Middle frontal gyrus (tissue), 1 donor: Measurements from ENCODE around the gene SAP25.

Experiments used
- DNase-seq: peaks from one replicate; pipeline ENCODE4 v3.0.0-alpha.2; 2015; ENCODE audit warnings: low spot score; ENCODE audit errors: extremely low spot score

Gene SAP25

DNA sequence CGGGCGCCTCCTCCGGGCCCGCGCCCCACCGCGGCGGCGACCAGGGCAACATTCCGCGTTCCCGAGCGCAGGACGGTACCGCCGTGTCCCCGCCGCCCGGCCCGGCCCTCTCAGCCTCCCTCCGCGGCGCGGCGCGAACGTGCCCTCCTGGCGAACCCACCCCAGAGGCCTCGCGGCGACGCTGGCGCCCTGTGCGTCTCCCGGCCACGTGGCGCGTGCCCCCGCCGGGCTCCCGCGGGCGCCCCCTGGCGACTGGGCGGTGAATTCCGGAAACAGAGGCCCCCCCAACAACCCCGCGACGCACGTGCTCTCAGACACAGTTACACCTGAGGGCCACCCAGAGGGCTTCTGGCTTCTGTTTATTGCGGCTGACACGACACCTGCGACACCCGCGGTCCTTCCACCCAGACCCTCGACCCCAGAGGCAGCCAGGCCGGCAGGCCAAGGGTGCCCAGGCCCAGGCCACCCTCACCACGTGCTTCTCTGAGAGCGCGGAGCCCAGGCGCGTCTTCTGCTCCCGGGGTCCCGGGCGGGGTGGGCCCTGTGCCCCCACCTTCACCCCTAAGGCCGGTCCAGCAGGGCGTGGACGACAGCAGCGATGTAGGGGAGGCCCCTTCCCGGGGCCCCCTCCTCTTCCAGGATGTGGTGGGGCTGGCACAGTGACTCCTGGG is at the start of gene SAP25:
TSS of gene SAP25 (minus strand) at position 210 of the 671 bp plus-strand sequence. CDS start at position 52, 158 bp downstream.
- DNase-seq: no peak

DNA sequence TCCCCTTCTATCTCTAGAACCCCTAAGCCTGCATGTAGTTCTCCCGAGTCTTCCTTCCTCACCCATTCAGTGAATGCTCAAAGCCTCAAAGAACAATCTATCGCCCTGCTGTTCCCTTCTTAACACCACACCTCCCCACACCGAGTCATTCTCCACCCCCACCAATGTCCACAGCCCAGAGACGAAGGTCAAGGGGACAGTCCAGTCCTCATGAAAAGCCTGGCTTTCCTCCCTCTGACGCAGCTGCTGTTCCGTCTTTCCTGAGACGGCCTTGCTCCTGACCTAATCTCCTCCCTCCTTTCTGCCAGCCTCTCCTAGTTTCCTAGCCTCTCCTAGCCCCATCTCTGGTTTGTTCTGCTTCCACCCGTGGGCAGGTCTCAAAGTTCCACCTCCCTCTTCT is 47.9 kb upstream of the SAP25 start:
- DNase-seq: no peak

DNA sequence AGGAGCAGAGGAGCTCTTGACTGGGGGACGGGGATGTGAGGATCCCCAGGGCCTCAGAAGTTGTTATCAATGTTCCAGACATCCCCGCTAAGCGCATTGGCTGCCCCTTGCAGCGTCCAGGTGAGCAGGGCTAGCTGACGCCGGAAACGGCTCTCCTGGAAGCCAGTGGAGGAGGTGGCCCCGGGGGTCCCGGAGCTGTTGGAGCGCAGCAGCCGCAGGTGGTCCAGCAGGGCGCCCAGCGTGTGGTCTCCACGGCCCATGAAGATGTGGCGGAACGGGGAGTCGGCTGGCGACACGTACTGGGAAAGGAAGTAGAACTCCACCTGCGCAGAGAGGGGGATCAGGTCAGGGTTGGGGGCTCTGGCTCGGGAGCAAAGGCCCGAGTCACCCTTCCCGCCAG is 47.1 kb upstream of the SAP25 start:
- DNase-seq: no peak

DNA sequence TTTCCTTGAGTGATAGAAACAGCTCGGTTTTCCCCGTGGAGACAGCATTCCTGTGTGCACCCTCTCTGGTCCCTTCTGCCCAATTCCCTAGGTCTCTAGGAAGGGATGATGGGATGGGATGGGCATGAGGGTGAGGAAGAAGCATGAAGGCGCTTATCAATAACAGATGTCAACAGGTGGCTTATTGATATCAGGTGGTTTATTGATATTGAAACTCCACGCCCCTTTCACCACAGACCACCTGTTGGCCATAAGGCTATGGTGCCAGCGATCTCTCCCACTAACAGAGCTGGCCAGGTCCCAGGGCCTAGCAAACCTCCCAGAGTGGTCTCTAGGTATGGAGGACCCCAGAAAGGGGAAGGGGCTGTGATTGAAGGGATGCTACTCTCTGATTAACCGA is 46.5 kb upstream of the SAP25 start:
- DNase-seq: no peak

DNA sequence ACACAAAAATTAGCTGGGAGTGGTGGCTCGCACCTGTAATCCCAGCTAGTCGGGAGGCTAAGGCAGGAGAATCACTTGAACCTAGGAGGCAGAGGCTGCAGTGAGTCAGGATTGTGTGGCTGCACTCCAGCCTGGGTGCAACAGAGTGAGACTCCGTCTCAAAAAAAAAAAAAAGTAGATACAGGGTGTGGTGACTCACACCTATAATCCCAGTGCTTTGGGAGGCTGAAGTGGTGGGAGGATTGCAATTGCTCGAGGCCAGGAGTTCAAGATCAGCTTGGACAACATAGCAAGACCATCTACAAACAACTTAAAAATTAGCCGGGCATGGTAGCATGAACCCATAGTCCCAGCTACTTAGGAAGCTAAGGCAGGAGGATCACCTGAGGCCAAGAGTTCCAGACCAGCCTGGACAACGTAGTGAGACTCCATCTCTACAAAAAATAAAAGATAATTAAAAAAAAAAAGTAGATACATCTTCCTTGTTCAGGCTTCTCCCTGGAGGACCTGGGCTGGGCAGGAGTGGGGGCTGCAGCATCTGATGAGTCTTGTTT is 40.7 kb upstream of the SAP25 start:
- DNase-seq: no peak

DNA sequence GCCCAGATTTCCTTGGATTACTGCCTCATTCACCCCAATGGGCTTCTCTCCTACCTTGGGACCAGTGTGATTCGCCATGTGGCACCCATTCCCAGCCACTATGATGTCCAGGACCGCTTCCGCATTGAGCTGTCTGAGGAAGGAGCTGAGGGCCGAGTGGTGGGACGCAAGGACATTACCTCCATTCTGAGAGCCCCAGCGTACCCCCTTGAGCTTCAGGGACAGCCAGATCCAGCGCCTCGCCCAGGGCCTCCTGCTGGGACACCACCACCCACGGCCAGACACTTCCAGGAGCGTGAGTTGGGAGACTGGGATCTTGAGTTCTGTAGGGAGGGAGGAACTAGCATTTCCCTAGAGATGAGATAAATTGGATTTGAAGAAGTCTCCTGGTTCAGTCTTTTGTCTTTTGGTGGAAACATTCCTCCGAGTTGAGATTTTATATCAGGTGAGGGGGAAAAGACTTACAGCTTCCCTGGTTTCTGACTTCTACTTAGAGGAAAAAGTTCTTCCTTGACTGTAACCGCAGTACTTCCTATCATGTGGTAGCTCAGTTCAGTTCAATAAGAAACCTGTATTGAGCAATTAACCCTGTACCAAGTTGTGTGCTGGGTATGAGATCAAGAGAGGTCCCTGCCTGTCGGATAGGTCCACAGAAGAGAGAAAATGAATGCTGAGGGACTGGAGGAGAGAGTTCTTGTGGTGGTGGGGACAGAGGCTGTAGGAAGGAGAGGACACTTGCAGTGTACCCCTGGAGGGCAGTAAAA is 39.9 kb upstream of the SAP25 start:
- no peak for DNase-seq

DNA sequence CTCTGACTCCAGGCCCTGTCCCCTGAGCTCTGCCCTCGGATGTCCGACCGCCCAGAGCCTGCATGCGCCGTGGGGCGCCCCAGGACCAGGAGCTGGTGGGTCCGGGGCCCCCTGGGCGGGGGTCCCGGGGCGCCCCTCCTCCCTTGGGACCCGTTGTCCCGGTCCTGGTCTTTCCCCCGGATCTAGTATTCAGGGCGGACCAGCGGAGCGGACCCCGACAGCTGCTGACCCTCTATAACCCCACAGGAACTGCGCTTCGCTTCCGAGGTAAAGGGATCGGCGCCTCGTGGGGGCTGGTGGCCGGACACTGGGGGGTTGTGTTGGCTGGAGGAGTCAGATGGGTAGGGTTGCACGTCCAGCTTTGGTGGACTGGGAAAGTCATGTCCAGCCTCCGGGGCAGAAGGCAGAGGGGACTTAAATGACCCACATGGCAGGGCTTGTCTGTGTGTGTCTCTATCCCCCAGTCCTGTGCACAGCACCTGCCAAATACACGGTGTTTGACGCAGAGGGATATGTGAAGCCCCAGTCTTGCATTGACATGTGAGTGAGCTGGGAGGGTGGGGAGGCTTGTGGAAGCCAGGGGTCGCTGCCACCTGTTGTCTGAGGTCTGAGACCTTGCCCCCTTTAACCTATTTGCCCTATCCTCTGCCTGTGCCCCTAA is 39.2 kb upstream of the SAP25 start:
- no peak for DNase-seq

DNA sequence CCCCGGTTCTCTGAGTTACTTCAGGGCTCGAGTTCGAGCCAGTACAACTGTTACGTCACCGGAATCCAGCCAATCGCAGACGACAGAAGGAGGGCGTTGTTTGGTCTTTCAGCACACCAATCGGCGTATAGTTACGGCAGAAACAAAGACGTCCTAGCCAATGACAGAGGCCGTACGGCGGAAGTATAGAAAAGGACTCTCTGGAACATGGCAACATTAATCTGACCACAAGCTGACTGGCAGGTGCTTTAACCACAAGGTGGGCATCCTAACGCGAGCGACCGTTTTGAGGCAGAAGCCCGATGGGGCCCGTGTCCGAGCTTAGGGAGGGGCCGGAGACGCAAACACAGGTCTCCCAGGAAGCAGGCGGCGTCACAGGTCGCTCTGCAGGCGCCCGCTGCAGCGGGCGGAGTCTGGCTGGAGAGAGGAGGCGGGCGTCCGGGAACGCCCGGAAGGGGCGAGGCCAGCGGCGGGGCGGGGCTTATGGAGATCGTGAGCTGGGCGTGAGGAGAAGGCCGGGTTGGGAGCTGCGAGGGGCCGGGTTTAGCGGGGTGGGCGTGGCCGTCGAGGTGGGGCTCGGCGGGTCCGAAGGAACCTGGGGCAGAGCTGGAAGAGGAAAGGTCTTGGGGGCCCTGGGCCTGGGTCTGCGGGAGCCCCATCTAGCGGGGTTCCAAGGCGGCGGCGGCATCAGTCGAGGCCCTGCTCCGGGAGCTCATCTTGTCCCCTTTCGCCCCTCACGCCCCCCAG is 38.5 kb upstream of the SAP25 start, which contains the start of gene MOSPD3:
TSS of gene MOSPD3 (plus strand) at position 558 of the 747 bp plus-strand sequence. CDS start 252 bp downstream, outside the sequence.
- DNase-seq: peak; percentile 99

DNA sequence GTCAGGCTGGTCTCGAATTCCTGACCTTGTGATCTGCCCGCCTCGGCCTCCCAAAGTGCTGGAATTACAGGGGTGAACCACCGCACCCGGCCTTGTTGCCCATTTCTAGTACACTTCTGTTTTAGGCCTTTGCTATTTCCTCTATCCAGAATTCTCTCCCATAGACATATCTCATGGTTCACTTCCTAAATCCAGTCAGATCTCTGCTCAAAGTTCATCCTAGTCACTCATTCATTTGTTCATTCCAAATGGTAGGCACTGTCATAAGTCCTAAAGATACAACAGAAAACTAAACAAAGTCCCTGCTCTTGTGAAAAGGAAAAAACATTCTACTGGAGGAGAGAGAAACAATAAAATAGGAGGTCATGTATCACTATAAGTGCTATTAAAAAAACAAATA is 36.3 kb upstream of the SAP25 start:
- DNase-seq: no peak

DNA sequence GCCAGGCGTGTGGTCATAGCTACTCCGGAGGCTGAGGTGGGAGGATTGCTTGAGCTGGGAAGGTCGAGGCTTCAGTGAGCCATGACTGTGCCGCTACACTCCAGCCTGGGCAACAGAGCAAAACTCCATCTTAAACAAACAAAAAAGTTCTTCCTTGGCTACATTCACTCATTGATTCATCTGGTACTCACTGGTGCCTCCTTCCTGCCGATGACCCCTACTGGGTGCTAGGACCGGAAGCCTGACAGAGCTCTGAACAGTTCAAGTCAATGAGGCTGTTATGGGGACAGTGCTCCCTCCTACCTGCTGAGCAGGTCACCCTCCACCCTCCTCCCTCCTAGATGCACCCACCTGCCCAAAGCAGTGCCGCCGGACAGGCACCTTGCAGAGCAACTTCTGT is 33.4 kb upstream of the SAP25 start:
- DNase-seq: no peak

DNA sequence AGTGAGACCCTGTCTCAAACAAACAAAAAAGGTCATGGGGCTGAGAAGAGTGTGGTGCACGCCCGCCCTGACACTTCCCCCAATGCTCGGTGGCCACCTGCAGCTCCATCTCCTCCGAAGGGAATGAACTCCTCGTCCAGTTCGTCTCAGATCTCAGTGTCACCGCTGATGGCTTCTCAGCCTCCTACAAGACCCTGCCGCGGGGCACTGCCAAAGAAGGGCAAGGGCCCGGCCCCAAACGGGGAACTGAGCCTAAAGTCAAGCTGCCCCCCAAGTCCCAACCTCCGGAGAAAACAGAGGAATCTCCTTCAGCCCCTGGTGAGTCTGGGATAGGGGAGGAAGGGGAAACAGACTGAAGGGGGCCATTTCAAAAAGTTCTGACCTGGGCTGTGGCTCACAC is 32.6 kb upstream of the SAP25 start:
- no peak for DNase-seq

DNA sequence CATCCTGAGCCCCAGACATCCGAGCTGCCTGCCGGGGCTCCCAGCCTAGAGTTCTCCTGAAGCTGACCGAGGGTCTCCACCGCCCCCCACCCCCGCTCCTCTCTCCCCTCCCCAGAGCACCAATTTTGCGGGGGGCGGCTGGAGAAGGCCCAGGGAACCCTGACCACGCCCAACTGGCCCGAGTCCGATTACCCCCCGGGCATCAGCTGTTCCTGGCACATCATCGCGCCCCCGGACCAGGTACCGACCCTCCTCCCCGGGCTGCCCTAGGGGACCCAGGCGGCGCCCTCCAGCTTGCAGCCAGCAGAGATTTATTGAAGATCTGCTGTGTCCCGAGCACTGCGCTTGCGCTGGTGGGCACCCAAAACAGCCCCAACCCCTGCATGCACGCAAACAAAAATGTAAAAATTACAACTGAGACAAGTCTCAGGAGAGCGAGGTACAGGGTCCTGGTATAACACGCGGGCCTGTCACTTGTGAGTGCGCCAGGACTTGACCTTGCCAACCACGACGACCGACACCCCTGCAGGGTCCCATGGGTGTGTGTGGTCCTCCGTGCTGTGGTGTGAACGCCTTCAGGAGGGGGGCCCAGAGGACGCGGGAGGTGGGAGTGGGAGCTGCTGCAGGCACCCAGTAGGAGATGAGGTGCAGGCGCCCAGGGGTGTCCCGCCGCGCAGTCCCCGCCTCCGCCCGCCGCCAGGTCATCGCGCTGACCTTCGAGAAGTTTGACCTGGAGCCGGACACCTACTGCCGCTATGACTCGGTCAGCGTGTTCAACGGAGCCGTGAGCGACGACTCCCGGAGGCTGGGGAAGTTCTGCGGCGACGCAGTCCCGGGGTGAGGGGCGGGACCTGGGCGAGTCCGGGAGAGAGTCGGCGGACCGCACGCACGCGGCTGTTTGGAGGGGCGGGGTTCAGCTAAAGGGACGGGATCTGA is 31.5 kb upstream of the SAP25 start:
- no peak for DNase-seq

DNA sequence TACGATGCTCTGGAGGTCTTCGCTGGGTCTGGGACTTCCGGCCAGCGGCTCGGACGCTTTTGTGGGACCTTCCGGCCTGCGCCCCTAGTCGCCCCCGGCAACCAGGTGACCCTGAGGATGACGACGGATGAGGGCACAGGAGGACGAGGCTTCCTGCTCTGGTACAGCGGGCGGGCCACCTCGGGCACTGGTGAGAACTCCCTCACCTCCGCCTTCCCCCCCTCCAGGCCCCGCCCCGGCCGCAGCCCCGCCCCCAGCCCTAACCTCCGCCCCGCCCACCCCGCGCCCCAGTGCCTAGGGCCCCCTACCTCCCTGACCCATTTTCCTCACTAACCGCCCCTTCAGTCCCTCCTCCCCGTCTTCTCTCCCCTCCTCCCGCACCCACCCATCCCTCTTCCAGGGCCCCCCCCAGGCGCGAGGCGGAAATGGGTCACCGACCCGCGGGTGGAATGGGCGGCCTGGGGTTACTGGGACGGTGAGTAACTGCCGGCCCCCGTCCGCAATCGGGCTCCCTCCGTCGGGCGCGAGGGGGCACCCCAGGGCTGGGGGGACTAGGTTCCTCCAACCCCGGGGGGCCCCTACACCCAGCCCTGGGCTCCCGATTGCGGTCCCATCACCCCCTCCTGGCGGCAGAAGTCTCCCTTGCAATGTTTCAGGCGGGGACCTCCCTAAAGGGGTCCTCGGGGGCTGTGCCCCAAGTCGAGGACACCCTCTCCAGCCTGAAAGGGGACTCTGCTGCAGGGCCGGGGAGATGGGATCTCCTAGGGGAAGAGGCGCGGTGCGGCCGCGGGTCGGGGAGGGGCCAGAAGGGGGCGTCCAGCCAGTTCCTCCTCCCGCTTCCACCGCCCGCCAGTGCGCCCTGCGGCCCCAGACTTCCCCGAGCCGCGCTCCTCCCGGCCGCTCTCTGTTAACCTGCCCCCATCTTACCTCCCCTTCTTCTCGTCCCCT is 30.6 kb upstream of the SAP25 start:
- DNase-seq: no peak

DNA sequence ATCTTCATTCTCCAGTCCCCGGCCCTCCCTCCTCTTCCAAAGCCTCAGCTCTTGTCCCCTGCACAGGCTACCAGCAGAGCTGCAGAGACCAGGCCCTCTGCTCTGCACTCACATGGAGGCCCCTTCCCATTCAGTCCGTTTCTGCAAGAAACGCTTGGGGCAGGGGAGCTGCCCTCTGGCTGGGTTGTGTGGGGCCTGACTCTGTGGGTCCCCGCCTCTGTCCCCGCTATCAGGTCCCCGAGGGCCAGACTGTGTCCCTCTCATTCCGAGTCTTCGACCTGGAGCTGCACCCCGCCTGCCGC is 30.0 kb upstream of the SAP25 start:
- no peak for DNase-seq

DNA sequence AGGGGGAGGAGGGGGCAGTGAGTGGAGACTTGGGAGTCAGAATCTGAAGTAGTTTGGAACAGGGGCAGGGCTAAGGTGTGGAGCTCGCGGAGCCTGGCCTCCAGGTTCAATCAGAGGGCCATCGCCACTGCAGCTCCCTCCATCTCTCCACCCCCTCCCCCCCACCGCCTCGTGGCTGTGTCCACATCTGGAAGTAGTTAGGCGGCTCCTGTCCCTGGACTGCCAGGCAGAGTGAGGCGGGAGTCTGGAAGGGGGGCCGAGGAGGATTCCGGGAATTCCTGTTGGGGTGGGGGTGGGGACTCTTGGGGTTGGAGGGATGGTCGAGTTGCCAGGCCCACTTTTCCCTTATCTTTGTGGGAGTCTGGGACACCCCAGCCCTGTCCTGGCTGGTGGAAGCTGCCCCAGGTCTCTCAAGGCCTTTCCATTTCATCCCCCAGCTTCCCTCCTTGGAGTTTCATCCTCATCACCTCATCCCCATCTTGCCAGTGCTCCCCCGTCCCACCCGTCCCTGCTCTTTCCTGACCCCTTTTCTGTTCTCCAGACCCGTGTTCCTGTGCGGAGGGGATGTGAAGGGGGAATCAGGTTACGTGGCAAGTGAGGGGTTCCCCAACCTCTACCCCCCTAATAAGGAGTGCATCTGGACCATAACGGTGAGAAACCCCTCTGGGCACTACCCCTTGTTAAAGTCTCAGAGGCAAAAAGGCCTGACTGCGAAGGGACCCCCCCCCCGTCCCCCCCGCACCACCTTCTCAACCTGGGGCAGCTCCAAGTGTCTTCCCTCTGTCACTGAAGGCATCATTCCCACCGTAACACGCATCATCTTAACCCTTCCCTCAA is 29.4 kb upstream of the SAP25 start:
- DNase-seq: no peak

DNA sequence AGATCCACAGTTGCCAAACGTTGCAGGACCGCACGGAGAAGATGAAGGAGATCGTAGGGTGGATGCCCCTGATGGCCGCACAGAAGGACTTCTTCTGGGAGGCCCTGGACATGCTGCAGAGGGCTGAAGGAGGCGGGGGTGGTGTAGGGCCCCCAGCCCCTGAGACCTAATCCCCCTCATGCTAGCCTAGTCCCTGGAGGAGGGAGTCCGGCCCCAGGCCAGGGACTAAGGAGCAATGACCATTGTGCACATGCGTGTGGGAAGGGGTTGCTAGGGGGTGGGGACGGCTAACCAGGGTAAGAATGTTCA is 27.0 kb upstream of the SAP25 start:
- no peak for DNase-seq

DNA sequence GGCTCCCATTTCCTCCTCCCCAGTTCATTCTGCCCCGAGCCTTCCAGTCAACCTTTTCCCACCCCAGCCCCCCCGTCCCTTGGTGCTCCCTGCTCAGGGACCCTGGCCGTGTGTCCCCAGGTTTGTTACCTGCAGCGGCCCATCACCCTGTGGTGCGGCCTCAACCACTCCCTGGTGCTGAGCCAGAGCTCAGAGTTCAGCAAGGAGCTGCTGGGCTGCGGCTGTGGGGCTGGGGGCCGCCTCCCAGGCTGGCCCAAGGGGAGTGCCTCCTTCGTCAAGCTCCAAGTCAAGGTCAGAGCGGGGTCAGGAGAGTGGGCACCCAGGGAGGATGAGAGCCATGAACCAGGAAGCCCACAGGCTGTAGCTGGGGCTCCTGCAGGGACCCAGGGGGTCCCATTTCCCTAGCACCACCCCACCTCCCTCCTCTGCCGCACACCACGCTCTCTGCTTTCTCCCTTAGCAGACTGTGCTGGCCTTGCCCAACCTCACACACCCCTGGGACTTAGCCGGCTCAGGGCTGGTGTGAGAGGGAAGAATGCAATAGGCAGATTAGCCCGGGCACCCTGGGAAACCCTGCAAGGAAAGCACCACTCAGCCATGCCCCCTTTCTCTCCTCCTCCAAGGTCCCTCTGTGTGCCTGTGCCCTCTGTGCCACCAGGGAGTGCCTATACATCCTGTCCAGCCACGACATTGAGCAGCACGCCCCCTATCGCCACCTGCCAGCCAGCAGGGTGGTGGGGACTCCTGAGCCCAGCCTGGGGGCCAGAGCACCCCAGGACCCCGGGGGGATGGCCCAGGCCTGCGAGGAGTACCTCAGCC is 26.4 kb upstream of the SAP25 start:
- no peak for DNase-seq

DNA sequence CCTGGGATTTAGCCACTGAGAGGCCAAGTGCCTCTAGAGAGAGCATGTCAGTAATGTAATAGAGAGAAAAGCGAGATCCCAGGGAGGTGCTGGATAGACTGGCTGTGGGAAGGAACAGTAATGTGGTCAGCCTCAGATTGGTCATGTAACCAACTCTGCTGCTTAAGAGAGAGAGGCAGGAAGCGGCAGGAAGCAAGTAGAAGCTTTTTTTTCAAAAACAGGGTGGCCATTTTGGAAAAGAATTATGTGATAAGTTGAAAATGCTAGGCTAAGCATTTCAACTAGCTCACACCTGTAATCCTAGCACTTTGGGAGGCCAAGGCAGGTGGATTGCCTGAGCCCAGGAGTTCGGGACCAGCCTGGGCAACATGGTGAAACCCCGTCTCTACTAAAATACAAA is 24.7 kb upstream of the SAP25 start:
- no peak for DNase-seq
